PC-9 (cell line): ENCODE data around the gene RAB4B.

Experiments
- CTCF ChIP-seq: fragments of 200-600 bp; sonication (generic); conservative IDR thresholded peaks from 2 replicates; pipeline ENCODE4 v1.6.1; 2017; ENCODE audit warnings: mixed run types, antibody characterized with exemption, mild to moderate bottlenecking, moderate library complexity
- EZH2 ChIP-seq: fragments of 200-600 bp; sonication (generic); IDR thresholded peaks from 2 replicates; pipeline ENCODE4 v1.8.0; 2017; ENCODE audit warnings: antibody characterized with exemption, low read depth

- TF ChIP-seq CTCF, result no peak
- no peak for TF ChIP-seq EZH2
These were observed 36.3 kb upstream of the RAB4B start for GRCh38 chr19:40741527-40742390.
